SK-N-SH (cell line): ENCODE measurements around the gene APOE. TPM values are rescaled to one million over a fixed set of nuclear protein-coding genes. Genes with fewer than 3 reads are reported as not detected.
"Not testable (repeated sequence)": the region's sequence is repeated elsewhere in the genome, so short reads cannot be mapped to it uniquely, and the experiment has no call there.

Source experiments
- CTCF ChIA-PET: fragments of 300-600, 350-600 bp; formaldehyde crosslinking; extraction: SDS; loops from one replicate; lab custom pipeline; 2021; lab: Yijun Ruan, JAX
- POLR2A ChIA-PET: fragments of 350-600 bp; sonication (Branson Sonifier 250); formaldehyde crosslinking; extraction: SDS; loops from one replicate; lab custom pipeline; 2020; ENCODE audit warnings: antibody characterized with exemption, inconsistent platforms; lab: Yijun Ruan, JAX
- DNase-seq: peaks from one replicate; pipeline ENCODE4 v3.0.0; 2012
- H2AFZ ChIP-seq: fragments of 200-600 bp; sonication (generic); 2 replicates; pipeline ENCODE4 v1.8.1; 2016; ENCODE audit warnings: antibody characterized with exemption, mild to moderate bottlenecking, low read depth
- H3F3A ChIP-seq: fragments of 200-600 bp; sonication (generic); replicated peaks from 2 replicates; pipeline ENCODE3; 2016; ENCODE audit warnings: antibody characterized with exemption, mild to moderate bottlenecking; ENCODE audit not compliant: insufficient read depth
- H3K27ac ChIP-seq, 2 experiments: fragments of 200-500 bp in 1 of 2; fragments of 200-600 bp in 1 of 2; sonication (Bioruptor generic) in 1 of 2; sonication (generic), shearing (Covaris generic) in 1 of 2; 2 replicates each; pipeline versions ENCODE4 v1.5.1 to v1.6.1; 2014 to 2016; ENCODE audit warnings: low read depth in 2 of 2, inconsistent platforms in 1 of 2, low read length in 1 of 2, mild to moderate bottlenecking in 1 of 2, mixed read lengths in 1 of 2
- H3K27me3 ChIP-seq: fragments of 200-600 bp; sonication (generic), shearing (Covaris generic); 2 replicates; pipeline ENCODE4 v1.6.1; 2016; ENCODE audit warnings: mixed run types; ENCODE audit not compliant: insufficient read depth
- H3K36me3 ChIP-seq, 2 experiments: fragments of 200-500 bp in 1 of 2; fragments of 200-600 bp in 1 of 2; sonication (Bioruptor generic) in 1 of 2; sonication (generic) in 1 of 2; replicated peaks in 1 of 2; 2 replicates each; pipeline versions ENCODE3 to v1.5.1; 2014 to 2016; ENCODE audit warnings: low read length in 1 of 2, mild to moderate bottlenecking in 1 of 2; ENCODE audit not compliant: insufficient read depth in 2 of 2, control insufficient read depth in 1 of 2
- H3K4me1 ChIP-seq, 2 experiments: fragments of 200-500 bp in 1 of 2; fragments of 200-600 bp in 1 of 2; sonication (Bioruptor generic) in 1 of 2; sonication (generic), shearing (Covaris generic) in 1 of 2; 2 replicates each; pipeline versions ENCODE4 v1.5.1 to v1.6.1; 2014 to 2016; ENCODE audit warnings: low read depth in 1 of 2, low read length in 1 of 2, mixed run types in 1 of 2; ENCODE audit not compliant: insufficient read depth in 2 of 2, control insufficient read depth in 1 of 2
- H3K4me2 ChIP-seq: fragments of 200-600 bp; sonication (generic), shearing (Covaris generic); 2 replicates; pipeline ENCODE4 v1.6.1; 2017; ENCODE audit warnings: mixed run types
- H3K4me3 ChIP-seq, 2 experiments: fragments of 200-500 bp in 1 of 2; fragments of 200-600 bp in 1 of 2; sonication (Bioruptor generic) in 1 of 2; sonication (generic), shearing (Covaris generic) in 1 of 2; 2 replicates each; pipeline versions ENCODE4 v1.5.1 to v1.8.1; 2014 to 2016; ENCODE audit warnings: low read depth in 2 of 2, inconsistent platforms in 1 of 2, low read length in 1 of 2, mild to moderate bottlenecking in 1 of 2, mixed read lengths in 1 of 2, moderate library complexity in 1 of 2
- H3K79me2 ChIP-seq: fragments of 200-600 bp; sonication (generic); 2 replicates; pipeline ENCODE4 v1.8.1; 2017; ENCODE audit warnings: mild to moderate bottlenecking; ENCODE audit not compliant: insufficient read depth
- H3K9ac ChIP-seq: fragments of 200-600 bp; sonication (generic); 2 replicates; pipeline ENCODE4 v1.6.1; 2017; ENCODE audit warnings: mixed run types
- H3K9me2 ChIP-seq: fragments of 200-600 bp; sonication (generic); 2 replicates; pipeline ENCODE4 v1.6.1; 2017; ENCODE audit warnings: mixed run types
- H3K9me3 ChIP-seq: fragments of 200-600 bp; sonication (generic); 2 replicates; pipeline ENCODE4 v1.6.1; 2017; ENCODE audit warnings: mixed run types, mild to moderate bottlenecking, moderate library complexity
- H4K20me1 ChIP-seq: fragments of 200-600 bp; sonication (generic); 2 replicates; pipeline ENCODE4 v1.6.1; 2017; ENCODE audit warnings: mild to moderate bottlenecking, mixed run types; ENCODE audit not compliant: insufficient read depth
- ELF1 ChIP-seq: IDR thresholded peaks from 2 replicates; pipeline ENCODE4 v1.4.0; 2012
- FOSL2 ChIP-seq: IDR thresholded peaks from 2 replicates; pipeline ENCODE4 v1.4.0; 2012; ENCODE audit warnings: low read depth, mild to moderate bottlenecking, moderate library complexity, borderline replicate concordance
- FOXM1 ChIP-seq: IDR thresholded peaks from 2 replicates; pipeline ENCODE4 v1.4.0; 2012; ENCODE audit warnings: low read depth, mild to moderate bottlenecking
- GATA2 ChIP-seq: sonication (generic); formaldehyde crosslinking; IDR thresholded peaks from 2 replicates; pipeline ENCODE4 v1.5.0; 2020; ENCODE audit warnings: mild to moderate bottlenecking, missing genetic modification reagents
- JUND ChIP-seq: IDR thresholded peaks from 2 replicates; pipeline ENCODE4 v1.4.0; 2012
- NRF1 ChIP-seq: IDR thresholded peaks from 2 replicates; pipeline ENCODE4 v1.6.1; 2012; ENCODE audit warnings: low read depth, mild to moderate bottlenecking, low read length
- POLR2AphosphoS5 ChIP-seq: IDR thresholded peaks from 2 replicates; pipeline ENCODE4 v1.6.1; 2012; ENCODE audit warnings: low read depth, low read length
- TAF1 ChIP-seq: IDR thresholded peaks from 2 replicates; pipeline ENCODE4 v1.6.1; 2012; ENCODE audit warnings: low read depth, mild to moderate bottlenecking, low read length, moderate library complexity, borderline replicate concordance
- TEAD4 ChIP-seq: IDR thresholded peaks from 2 replicates; pipeline ENCODE4 v1.4.0; 2012; ENCODE audit warnings: mild to moderate bottlenecking, borderline replicate concordance; ENCODE audit not compliant: insufficient read depth
- USF1 ChIP-seq: IDR thresholded peaks from 2 replicates; pipeline ENCODE4 v1.4.0; 2012; ENCODE audit warnings: low read depth, borderline replicate concordance
- YY1 ChIP-seq: IDR thresholded peaks from 2 replicates; pipeline ENCODE4 v1.4.0; 2012; ENCODE audit warnings: low read depth, mild to moderate bottlenecking
- WGBS: methylation state at CpG from one replicate; pipeline ENCODE4 v1.1.6; 2017; ENCODE audit warnings: low lambda C conversion rate; 5-methylcytosine and 5-hydroxymethylcytosine counted together
- polyA plus RNA-seq, 3 experiments: library from polyadenylated mRNA; depleted of rRNA; stranded (reverse); fragments of >200 nt; gene quantifications; 2 replicates each; pipeline ENCODE4 v1.2.3, GENCODE V29; 2012

The APOE gene
- polyA plus RNA-seq, 1 of the 3 experiments (the other 2 are of a cell fraction) = 56.0 TPM

DNA sequence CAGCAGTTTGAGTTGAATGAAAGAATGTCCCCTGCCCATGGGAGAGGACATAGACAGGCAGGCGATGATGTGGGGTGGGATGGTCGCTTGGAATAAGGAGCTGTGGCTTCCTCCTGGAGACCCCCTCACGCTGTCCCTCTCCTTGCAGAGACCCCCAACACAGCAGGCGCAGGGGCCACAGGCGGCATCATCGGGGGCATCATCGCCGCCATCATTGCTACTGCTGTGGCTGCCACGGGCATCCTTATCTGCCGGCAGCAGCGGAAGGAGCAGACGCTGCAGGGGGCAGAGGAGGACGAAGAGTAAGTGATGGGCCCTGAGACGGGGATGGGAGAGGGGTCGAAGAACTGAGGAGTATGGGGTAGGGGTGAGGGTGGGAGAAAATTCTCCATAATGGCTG, 23.5 kb upstream of the APOE start:
- Histone ChIP-seq H3F3A (peaks cover 10% of the 10 kb centered on the region), H3K36me3 (peaks cover 2 to 16% of the 10 kb centered on the region in 2 experiments)
- CTCF ChIA-PET = no interaction called here

GRCh38 chr19:44882619-44883397, 22.8 kb upstream of the APOE start:
- H3K27ac ChIP-seq, H3K9ac ChIP-seq, H3K79me2 ChIP-seq, H3K9me3 ChIP-seq, DNase-seq, H3K4me2 ChIP-seq, H2AFZ ChIP-seq, H3K27me3 ChIP-seq, H3K9me2 ChIP-seq, H4K20me1 ChIP-seq, POLR2A ChIA-PET, H3K4me1 ChIP-seq, H3K4me3 ChIP-seq: not testable (repeated sequence)
- H3F3A ChIP-seq = peaks cover 10% of the 10 kb centered on the region
- CTCF ChIA-PET = interaction anchor here (0.6 to 1.5 kb wide), 3 partner anchors 72 to 584 kb away, joined by 3 to 5 read pairs (median 4); partner anchors contain the start of gene CLPTM1
- WGBS = 90% methylated on average over 19 of the region's 19 CpGs
- peaks cover 2 to 18% of the 10 kb centered on the region in 2 experiments for H3K36me3 ChIP-seq

More for the DNA sequence above, 23.5 kb upstream of the APOE start:
- Histone ChIP-seq H3K27me3 (no peaks in the 10 kb centered on the region), H2AFZ (no peak overlapping the region), H3K4me1 (peaks cover 0 to 3% of the 10 kb centered on the region in 2 experiments; a peak in 1 of 4 replicates), H3K9ac (no peak overlapping the region), H3K9me2 (no peaks in the 10 kb centered on the region), H4K20me1 (no peaks in the 10 kb centered on the region), H3K79me2 (no peaks in the 10 kb centered on the region; the same call in 1 of the 2 replicates), H3K27ac (no peak overlapping the region), H3K4me3 (no peak overlapping the region), H3K4me2 (no peak overlapping the region), H3K9me3 (no peaks in the 10 kb centered on the region)
- POLR2A ChIA-PET = no interaction called here
- WGBS = 93% methylated on average over 15 of the region's 15 CpGs
- no peak for DNase-seq
- TF ChIP-seq ELF1 = no peak
- no peak for TF ChIP-seq USF1
- TF ChIP-seq JUND = no peak
- no peak for TF ChIP-seq GATA2 (CRISPR knock-in tag)
- TF ChIP-seq NRF1 = no peak
- no peak for TF ChIP-seq TEAD4
- no peak for TF ChIP-seq YY1
- TF ChIP-seq POLR2AphosphoS5 = no peak

GRCh38 chr19:44883922-44884321, 21.7 kb upstream of the APOE start:
- Histone ChIP-seq H3K4me3 (no peak overlapping the region), H3K9me2 (no peaks in the 10 kb centered on the region), H3K4me1 (no peaks in the 10 kb centered on the region), H3K36me3 (peaks cover 0 to 12% of the 10 kb centered on the region in 2 experiments), H2AFZ (no peak overlapping the region), H3F3A (peaks cover 15% of the 10 kb centered on the region), H4K20me1 (no peaks in the 10 kb centered on the region), H3K9me3 (no peaks in the 10 kb centered on the region), H3K4me2 (no peak overlapping the region), H3K27ac (no peak overlapping the region), H3K27me3 (no peaks in the 10 kb centered on the region), H3K79me2 (no peaks in the 10 kb centered on the region), H3K9ac (no peak overlapping the region)
- ChIA-PET CTCF (interaction anchor here (0.7 to 1.5 kb wide), 4 partner anchors 38 to 175 kb away, joined by 3 to 5 read pairs (median 4); partner anchors contain the start of genes CLPTM1 and NECTIN2), POLR2A (no interaction called here)
- TF ChIP-seq FOSL2 (no peak), TAF1 (no peak), FOXM1 (no peak)
- 85% methylated on average over 5 of the region's 5 CpGs for WGBS
- no peak for DNase-seq
